Measurements from ENCODE around the gene CDON.

- TF ChIP-seq EZH2 (IDR thresholded peaks at IDR 0.05) = no peak
- TF ChIP-seq, protein P1, sequence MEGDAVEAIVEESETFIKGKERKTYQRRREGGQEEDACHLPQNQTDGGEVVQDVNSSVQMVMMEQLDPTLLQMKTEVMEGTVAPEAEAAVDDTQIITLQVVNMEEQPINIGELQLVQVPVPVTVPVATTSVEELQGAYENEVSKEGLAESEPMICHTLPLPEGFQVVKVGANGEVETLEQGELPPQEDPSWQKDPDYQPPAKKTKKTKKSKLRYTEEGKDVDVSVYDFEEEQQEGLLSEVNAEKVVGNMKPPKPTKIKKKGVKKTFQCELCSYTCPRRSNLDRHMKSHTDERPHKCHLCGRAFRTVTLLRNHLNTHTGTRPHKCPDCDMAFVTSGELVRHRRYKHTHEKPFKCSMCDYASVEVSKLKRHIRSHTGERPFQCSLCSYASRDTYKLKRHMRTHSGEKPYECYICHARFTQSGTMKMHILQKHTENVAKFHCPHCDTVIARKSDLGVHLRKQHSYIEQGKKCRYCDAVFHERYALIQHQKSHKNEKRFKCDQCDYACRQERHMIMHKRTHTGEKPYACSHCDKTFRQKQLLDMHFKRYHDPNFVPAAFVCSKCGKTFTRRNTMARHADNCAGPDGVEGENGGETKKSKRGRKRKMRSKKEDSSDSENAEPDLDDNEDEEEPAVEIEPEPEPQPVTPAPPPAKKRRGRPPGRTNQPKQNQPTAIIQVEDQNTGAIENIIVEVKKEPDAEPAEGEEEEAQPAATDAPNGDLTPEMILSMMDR (IDR thresholded peaks at IDR 0.05) = no peak
Measured at GRCh38 chr11:125958872-125959400, 103.7 kb downstream of the CDON start.
